ENCODE results near the gene GPR171. TPM values are rescaled to one million over a fixed set of nuclear protein-coding genes. Genes with fewer than 3 reads are reported as not detected.

The GPR171 gene
- total and polyA plus RNA-seq, 2 experiments from 2014 or later: 0.51 TPM; not detected in 1

GRCh38 chr3:151206201-151206600, 3.2 kb upstream of the GPR171 start:
- DNase-seq (ENCODE audit: low spot score): no peak
- H3K27me3 ChIP-seq: no peaks in the 10 kb centered on the region
- no peaks in the 10 kb centered on the region for H3K9me3 ChIP-seq (ENCODE audit: low read depth)
- no peak overlapping the region for H3K4me3 ChIP-seq
- H2AFZ ChIP-seq: no peak overlapping the region
- 92% methylated on average over 3 of the region's 3 CpGs for WGBS (ENCODE audit: low lambda C conversion rate, missing lambda C conversion rate)
- H4K20me1 ChIP-seq (ENCODE audit: insufficient read depth, poor library complexity, severe bottlenecking): no peaks in the 10 kb centered on the region
- no peaks in the 10 kb centered on the region for H3K9me2 ChIP-seq (replicated peaks; ENCODE audit: insufficient read depth)
- H3K79me2 ChIP-seq: no peaks in the 10 kb centered on the region
- H3K4me2 ChIP-seq: no peak overlapping the region
- H3K4me1 ChIP-seq (ENCODE audit: insufficient read depth): peaks cover under 1% of the 10 kb centered on the region
- TF ChIP-seq, protein P1, sequence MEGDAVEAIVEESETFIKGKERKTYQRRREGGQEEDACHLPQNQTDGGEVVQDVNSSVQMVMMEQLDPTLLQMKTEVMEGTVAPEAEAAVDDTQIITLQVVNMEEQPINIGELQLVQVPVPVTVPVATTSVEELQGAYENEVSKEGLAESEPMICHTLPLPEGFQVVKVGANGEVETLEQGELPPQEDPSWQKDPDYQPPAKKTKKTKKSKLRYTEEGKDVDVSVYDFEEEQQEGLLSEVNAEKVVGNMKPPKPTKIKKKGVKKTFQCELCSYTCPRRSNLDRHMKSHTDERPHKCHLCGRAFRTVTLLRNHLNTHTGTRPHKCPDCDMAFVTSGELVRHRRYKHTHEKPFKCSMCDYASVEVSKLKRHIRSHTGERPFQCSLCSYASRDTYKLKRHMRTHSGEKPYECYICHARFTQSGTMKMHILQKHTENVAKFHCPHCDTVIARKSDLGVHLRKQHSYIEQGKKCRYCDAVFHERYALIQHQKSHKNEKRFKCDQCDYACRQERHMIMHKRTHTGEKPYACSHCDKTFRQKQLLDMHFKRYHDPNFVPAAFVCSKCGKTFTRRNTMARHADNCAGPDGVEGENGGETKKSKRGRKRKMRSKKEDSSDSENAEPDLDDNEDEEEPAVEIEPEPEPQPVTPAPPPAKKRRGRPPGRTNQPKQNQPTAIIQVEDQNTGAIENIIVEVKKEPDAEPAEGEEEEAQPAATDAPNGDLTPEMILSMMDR (IDR thresholded peaks at IDR 0.05; ENCODE audit: poor library complexity): no peak
- TF ChIP-seq EZH2phosphoT487 (IDR thresholded peaks at IDR 0.05; ENCODE audit: low read depth, severe bottlenecking, unreplicated experiment): no peak
- TF ChIP-seq EZH2 (IDR thresholded peaks at IDR 0.05; ENCODE audit: borderline replicate concordance): no peak
- H3K36me3 ChIP-seq (replicated peaks; ENCODE audit: insufficient read depth, low read depth): no peaks in the 10 kb centered on the region
- no peak overlapping the region for H3K27ac ChIP-seq

GRCh38 chr3:151205482-151205881, 2.5 kb upstream of the GPR171 start:
- Histone ChIP-seq H3K4me2 (no peak overlapping the region), H3K9me3 (ENCODE audit: low read depth) (no peaks in the 10 kb centered on the region), H3K4me3 (no peak overlapping the region), H3K9me2 (replicated peaks; ENCODE audit: insufficient read depth) (no peaks in the 10 kb centered on the region), H3K79me2 (no peaks in the 10 kb centered on the region), H4K20me1 (ENCODE audit: insufficient read depth, poor library complexity, severe bottlenecking) (no peaks in the 10 kb centered on the region), H3K4me1 (ENCODE audit: insufficient read depth) (no peaks in the 10 kb centered on the region), H3K27me3 (no peaks in the 10 kb centered on the region), H3K36me3 (replicated peaks; ENCODE audit: insufficient read depth, low read depth) (no peaks in the 10 kb centered on the region), H2AFZ (no peak overlapping the region), H3K27ac (no peak overlapping the region)
- 97% methylated on average over 6 of the region's 6 CpGs for WGBS (ENCODE audit: low lambda C conversion rate, missing lambda C conversion rate)
- TF ChIP-seq EZH2phosphoT487 (IDR thresholded peaks at IDR 0.05; ENCODE audit: low read depth, severe bottlenecking, unreplicated experiment) (no peak), EZH2 (IDR thresholded peaks at IDR 0.05; ENCODE audit: borderline replicate concordance) (no peak)
- TF ChIP-seq, protein P1 (IDR thresholded peaks at IDR 0.05; ENCODE audit: poor library complexity): no peak
- no peak for DNase-seq (ENCODE audit: low spot score)

- Histone ChIP-seq H3K27ac (no peak overlapping the region), H3K4me1 (ENCODE audit: insufficient read depth) (no peaks in the 10 kb centered on the region), H3K4me3 (no peak overlapping the region), H4K20me1 (ENCODE audit: insufficient read depth, poor library complexity, severe bottlenecking) (no peaks in the 10 kb centered on the region), H2AFZ (no peak overlapping the region), H3K36me3 (replicated peaks; ENCODE audit: insufficient read depth, low read depth) (no peaks in the 10 kb centered on the region), H3K9me2 (replicated peaks; ENCODE audit: insufficient read depth) (no peaks in the 10 kb centered on the region), H3K9me3 (ENCODE audit: low read depth) (no peaks in the 10 kb centered on the region), H3K79me2 (no peaks in the 10 kb centered on the region), H3K27me3 (no peaks in the 10 kb centered on the region), H3K4me2 (no peak overlapping the region)
- no peak for TF ChIP-seq EZH2phosphoT487 (IDR thresholded peaks at IDR 0.05; ENCODE audit: low read depth, severe bottlenecking, unreplicated experiment)
- TF ChIP-seq, protein P1 (IDR thresholded peaks at IDR 0.05; ENCODE audit: poor library complexity): no peak
- no peak for TF ChIP-seq EZH2 (IDR thresholded peaks at IDR 0.05; ENCODE audit: borderline replicate concordance)
- no peak for DNase-seq (ENCODE audit: low spot score)
- 92% methylated on average over 3 of the region's 3 CpGs for WGBS (ENCODE audit: low lambda C conversion rate, missing lambda C conversion rate)
Observed at GRCh38 chr3:151204530-151205402, 1.8 kb upstream of the GPR171 start.
